Measurements from ENCODE around the gene PRR12. TPM values are rescaled to one million over a fixed set of nuclear protein-coding genes. Genes with fewer than 3 reads are reported as not detected.

The PRR12 gene
- total and polyA plus RNA-seq, 7 experiments from 2014 or later = 0.25 to 69.4 (median 51.8) TPM

GRCh38 chr19:49645995-49646394 lies 55.0 kb downstream of the PRR12 start:
- POLR2A ChIA-PET = interaction anchor here (1.2 to 11.1 kb wide), 2 partner anchors 16 to 55 kb away, joined by 4 to 187 read pairs; partner anchors contain the start of genes BCL2L12, IRF3 and PRR12
- Mint-ChIP-seq H3K4me3 (peak overlapping the region in 1 of 10 donors; percentile 34), H3K36me3 (peaks cover 0 to 14% (median 0%) of the 10 kb centered on the region in 5 donors), H3K9me3 (no peaks in the 10 kb centered on the region), H3K4me1 (peaks cover 31 to 42% (median 40%) of the 10 kb centered on the region in 7 donors), H3K27me3 (peaks cover 0 to 2% (median 0%) of the 10 kb centered on the region in 5 donors), H3K27ac (peak overlapping the region in 1 of 9 donors; percentile 75)
- peaks cover 0 to 58% (median 0%) of the 10 kb centered on the region in 3 experiments for H3K36me3 ChIP-seq (ENCODE audit: control insufficient read depth in 2 of 3, insufficient read depth in 3 of 3, low read length in 3 of 3)
- no peak for ATAC-seq
- peaks cover 16 to 17% of the 10 kb centered on the region in 2 donors for H3K4me1 ChIP-seq (ENCODE audit: control insufficient read depth in 2 of 2, insufficient read depth in 2 of 2, low read length in 2 of 2)
- CTCF ChIA-PET = no interaction called here
- no peak overlapping the region for H3K4me3 ChIP-seq (ENCODE audit: low read length)
- intact Hi-C loops (cut with micrococcal nuclease) = loop anchor here in 1 of 2 donors (10.0 kb wide), 1 partner anchor 1031 kb away; the partner anchor contains the start of genes FAM83E, RPL18 and SPHK2
- no peaks in the 10 kb centered on the region for H3K9me3 ChIP-seq (ENCODE audit: control insufficient read depth in 2 of 3, low read length in 3 of 3)
- H3K27me3 ChIP-seq (ENCODE audit: control insufficient read depth in 2 of 2, insufficient read depth in 2 of 2, low read length in 2 of 2) = no peaks in the 10 kb centered on the region
- H3K27ac ChIP-seq (ENCODE audit: low read depth, low read length) = no peak overlapping the region
- DNase-seq = no peak

- DNase-seq (no peak), ATAC-seq (no peak)
- Mint-ChIP-seq H3K4me1 (peaks cover 30 to 39% (median 37%) of the 10 kb centered on the region in 7 donors), H3K4me3 (no peak overlapping the region), H3K9me3 (no peaks in the 10 kb centered on the region), H3K27me3 (peaks cover 0 to 2% (median 0%) of the 10 kb centered on the region in 5 donors), H3K36me3 (peaks cover 0 to 14% (median 0%) of the 10 kb centered on the region in 5 donors), H3K27ac (peak overlapping the region in 1 of 9 donors; percentile 83)
- peaks cover 10 to 11% of the 10 kb centered on the region in 2 donors for H3K4me1 ChIP-seq (ENCODE audit: control insufficient read depth in 2 of 2, insufficient read depth in 2 of 2, low read length in 2 of 2)
- CTCF ChIA-PET = no interaction called here
- no peaks in the 10 kb centered on the region for H3K27me3 ChIP-seq (ENCODE audit: control insufficient read depth in 2 of 2, insufficient read depth in 2 of 2, low read length in 2 of 2)
- intact Hi-C loops (cut with micrococcal nuclease) = loop anchor here in 1 of 2 donors (10.0 kb wide), 1 partner anchor 1032 kb away; the partner anchor contains the start of genes FAM83E, RPL18 and SPHK2
- H3K9me3 ChIP-seq (ENCODE audit: control insufficient read depth in 2 of 3, low read length in 3 of 3) = no peaks in the 10 kb centered on the region
- peaks cover 0 to 62% (median 0%) of the 10 kb centered on the region in 3 experiments for H3K36me3 ChIP-seq (ENCODE audit: control insufficient read depth in 2 of 3, insufficient read depth in 3 of 3, low read length in 3 of 3)
- H3K4me3 ChIP-seq (ENCODE audit: low read length) = no peak overlapping the region
- POLR2A ChIA-PET = interaction anchor here (0.8 to 11.1 kb wide), 3 partner anchors 16 to 66 kb away, joined by 4 to 187 read pairs (median 4); partner anchors contain the start of genes BCL2L12, IRF3, NOSIP and PRR12
- no peak overlapping the region for H3K27ac ChIP-seq (ENCODE audit: low read depth, low read length)
Measured at GRCh38 chr19:49646586-49646985, 55.6 kb downstream of the PRR12 start.

GRCh38 chr19:49651029-49651819 lies 60.2 kb downstream of the PRR12 start:
- Histone ChIP-seq H3K4me1 (ENCODE audit: control insufficient read depth in 2 of 2, insufficient read depth in 2 of 2, low read length in 2 of 2) (no peaks in the 10 kb centered on the region), H3K27me3 (ENCODE audit: control insufficient read depth in 2 of 2, insufficient read depth in 2 of 2, low read length in 2 of 2) (no peaks in the 10 kb centered on the region), H3K36me3 (ENCODE audit: control insufficient read depth in 2 of 3, insufficient read depth in 3 of 3, low read length in 3 of 3) (peaks cover 0 to 83% (median 8%) of the 10 kb centered on the region in 3 experiments), H3K4me3 (ENCODE audit: low read length) (no peak overlapping the region), H3K9me3 (ENCODE audit: control insufficient read depth in 2 of 3, low read length in 3 of 3) (no peaks in the 10 kb centered on the region), H3K27ac (ENCODE audit: low read depth, low read length) (no peak overlapping the region)
- ATAC-seq (no peak), DNase-seq (no peak)
- peaks cover 0 to 23% (median 5%) of the 10 kb centered on the region in 5 donors for H3K36me3 Mint-ChIP-seq
- H3K4me3 Mint-ChIP-seq = no peak overlapping the region
- CTCF ChIA-PET = no interaction called here
- H3K9me3 Mint-ChIP-seq = no peaks in the 10 kb centered on the region
- POLR2A ChIA-PET = no interaction called here
- peak overlapping the region in 1 of 9 donors; percentile 75 for H3K27ac Mint-ChIP-seq
- intact Hi-C loops (cut with micrococcal nuclease) = no loop called here
- H3K4me1 Mint-ChIP-seq = peaks cover 0 to 9% (median 6%) of the 10 kb centered on the region in 7 donors
- no peaks in the 10 kb centered on the region for H3K27me3 Mint-ChIP-seq

GRCh38 chr19:49651820-49652550 lies 61.0 kb downstream of the PRR12 start:
- Mint-ChIP-seq H3K4me1 (peaks cover 0 to 8% (median 5%) of the 10 kb centered on the region in 7 donors), H3K27me3 (no peaks in the 10 kb centered on the region), H3K36me3 (peaks cover 0 to 25% (median 8%) of the 10 kb centered on the region in 5 donors), H3K9me3 (no peaks in the 10 kb centered on the region), H3K4me3 (no peak overlapping the region), H3K27ac (no peak overlapping the region)
- Histone ChIP-seq H3K36me3 (ENCODE audit: control insufficient read depth in 2 of 3, insufficient read depth in 3 of 3, low read length in 3 of 3) (peaks cover 0 to 83% (median 8%) of the 10 kb centered on the region in 3 experiments), H3K4me1 (ENCODE audit: control insufficient read depth in 2 of 2, insufficient read depth in 2 of 2, low read length in 2 of 2) (no peaks in the 10 kb centered on the region), H3K27ac (ENCODE audit: low read depth, low read length) (no peak overlapping the region), H3K9me3 (ENCODE audit: control insufficient read depth in 2 of 3, low read length in 3 of 3) (no peaks in the 10 kb centered on the region), H3K4me3 (ENCODE audit: low read length) (no peak overlapping the region), H3K27me3 (ENCODE audit: control insufficient read depth in 2 of 2, insufficient read depth in 2 of 2, low read length in 2 of 2) (no peaks in the 10 kb centered on the region)
- no peak for ATAC-seq
- CTCF ChIA-PET = no interaction called here
- POLR2A ChIA-PET = no interaction called here
- no peak for DNase-seq
- intact Hi-C loops (cut with micrococcal nuclease) = no loop called here

- Histone ChIP-seq H3K4me1 (ENCODE audit: control insufficient read depth in 2 of 2, insufficient read depth in 2 of 2, low read length in 2 of 2) (no peaks in the 10 kb centered on the region), H3K4me3 (ENCODE audit: low read length) (no peak overlapping the region), H3K36me3 (ENCODE audit: control insufficient read depth in 2 of 3, insufficient read depth in 3 of 3, low read length in 3 of 3) (peaks cover 0 to 83% (median 15%) of the 10 kb centered on the region in 3 experiments), H3K27me3 (ENCODE audit: control insufficient read depth in 2 of 2, insufficient read depth in 2 of 2, low read length in 2 of 2) (no peaks in the 10 kb centered on the region), H3K27ac (ENCODE audit: low read depth, low read length) (no peak overlapping the region), H3K9me3 (ENCODE audit: control insufficient read depth in 2 of 3, low read length in 3 of 3) (no peaks in the 10 kb centered on the region)
- Mint-ChIP-seq H3K4me3 (no peak overlapping the region), H3K9me3 (no peaks in the 10 kb centered on the region), H3K27ac (no peak overlapping the region), H3K36me3 (peaks cover 0 to 24% (median 13%) of the 10 kb centered on the region in 5 donors), H3K27me3 (no peaks in the 10 kb centered on the region), H3K4me1 (peaks cover 0 to 8% (median 0%) of the 10 kb centered on the region in 7 donors)
- DNase-seq (no peak), ATAC-seq (no peak)
- ChIA-PET POLR2A (interaction anchor here (1.4 kb wide), 1 partner anchor 11 kb away, joined by 5 read pairs; no protein-coding TSS in a partner anchor), CTCF (no interaction called here)
- intact Hi-C loops (cut with micrococcal nuclease) = no loop called here
Measured at GRCh38 chr19:49652551-49653465, 61.8 kb downstream of the PRR12 start.

GRCh38 chr19:49653466-49653806 lies 62.5 kb downstream of the PRR12 start:
- peaks cover 0 to 24% (median 13%) of the 10 kb centered on the region in 5 donors for H3K36me3 Mint-ChIP-seq
- Histone ChIP-seq H3K4me3 (ENCODE audit: low read length) (no peak overlapping the region), H3K27me3 (ENCODE audit: control insufficient read depth in 2 of 2, insufficient read depth in 2 of 2, low read length in 2 of 2) (no peaks in the 10 kb centered on the region), H3K4me1 (ENCODE audit: control insufficient read depth in 2 of 2, insufficient read depth in 2 of 2, low read length in 2 of 2) (no peaks in the 10 kb centered on the region), H3K9me3 (ENCODE audit: control insufficient read depth in 2 of 3, low read length in 3 of 3) (no peaks in the 10 kb centered on the region), H3K36me3 (ENCODE audit: control insufficient read depth in 2 of 3, insufficient read depth in 3 of 3, low read length in 3 of 3) (peaks cover 0 to 87% (median 17%) of the 10 kb centered on the region in 3 experiments), H3K27ac (ENCODE audit: low read depth, low read length) (no peak overlapping the region)
- no peak overlapping the region for H3K27ac Mint-ChIP-seq
- peaks cover 0 to 8% (median 0%) of the 10 kb centered on the region in 7 donors for H3K4me1 Mint-ChIP-seq
- no peaks in the 10 kb centered on the region for H3K9me3 Mint-ChIP-seq
- no peak overlapping the region for H3K4me3 Mint-ChIP-seq
- POLR2A ChIA-PET = interaction anchor here (1.4 kb wide), 1 partner anchor 10 kb away, joined by 5 read pairs; no protein-coding TSS in a partner anchor
- no peak for DNase-seq
- no peak for ATAC-seq
- no peaks in the 10 kb centered on the region for H3K27me3 Mint-ChIP-seq
- intact Hi-C loops (cut with micrococcal nuclease) = no loop called here
- CTCF ChIA-PET = no interaction called here

Data from naive thymus-derived CD4-positive, alpha-beta T cell (primary cell).